Activated CD8-positive, alpha-beta memory T cell treated with anti-CD3 and anti-CD28 coated beads, Interleukin-2, amount 50 U/mL, for 1 hour (primary cell): ENCODE measurements around the gene UMAD1.

Experiments used
- DNase-seq: peaks from one replicate; pipeline ENCODE4 v3.0.0-alpha.2; 2020; ENCODE audit errors: extremely low read depth

UMAD1 gene

GRCh38 chr7:7830122-7830878 lies 189.7 kb downstream of the UMAD1 start:
- DNase-seq = no peak

- DNase-seq = no peak
Observed at GRCh38 chr7:7832518-7832917, 192.0 kb downstream of the UMAD1 start.

- DNase-seq = no peak
Observed at GRCh38 chr7:7834761-7835160, 194.2 kb downstream of the UMAD1 start.

DNA sequence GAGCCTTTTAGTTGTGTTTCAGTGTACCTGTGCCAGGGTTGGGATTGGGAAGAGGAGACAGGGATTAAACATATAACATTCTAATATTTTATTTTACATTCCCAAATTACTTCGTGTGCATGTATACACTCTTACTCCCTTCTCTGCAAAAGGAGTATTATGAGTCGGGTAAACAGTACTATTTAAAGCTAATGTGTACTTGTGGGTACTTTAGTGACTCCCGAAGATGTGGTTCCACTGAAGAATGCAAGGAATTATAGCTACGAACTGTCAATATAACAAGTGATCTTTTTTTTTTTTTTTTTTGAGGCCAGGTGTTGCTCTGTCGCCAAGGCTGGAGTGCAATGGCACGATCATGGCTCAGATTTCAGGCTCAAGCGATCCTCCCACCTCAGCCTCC lies 200.5 kb downstream of the UMAD1 start:
- no peak for DNase-seq

GRCh38 chr7:7843240-7843639 lies 202.7 kb downstream of the UMAD1 start:
- DNase-seq = no peak

GRCh38 chr7:7843972-7844371 lies 203.4 kb downstream of the UMAD1 start:
- no peak for DNase-seq

DNA sequence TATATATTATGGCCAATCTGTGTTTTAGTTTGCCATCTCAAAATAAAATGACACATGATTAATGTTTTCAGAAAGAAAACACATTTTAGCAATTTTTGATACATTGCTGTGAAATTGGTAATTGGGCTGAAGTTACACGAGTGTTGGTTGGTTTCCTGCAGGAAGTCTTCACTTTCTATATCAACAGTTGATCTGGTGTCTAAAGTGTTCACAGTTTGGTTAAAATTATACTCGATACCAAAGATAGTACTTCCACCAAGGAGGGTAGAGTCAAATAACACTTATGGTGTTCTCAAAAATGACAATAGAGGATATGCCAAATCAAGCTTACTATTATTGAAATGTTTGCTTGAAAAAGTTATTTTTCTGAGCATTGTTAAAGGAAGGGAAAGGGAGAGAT lies 207.7 kb downstream of the UMAD1 start:
- DNase-seq = no peak

DNA sequence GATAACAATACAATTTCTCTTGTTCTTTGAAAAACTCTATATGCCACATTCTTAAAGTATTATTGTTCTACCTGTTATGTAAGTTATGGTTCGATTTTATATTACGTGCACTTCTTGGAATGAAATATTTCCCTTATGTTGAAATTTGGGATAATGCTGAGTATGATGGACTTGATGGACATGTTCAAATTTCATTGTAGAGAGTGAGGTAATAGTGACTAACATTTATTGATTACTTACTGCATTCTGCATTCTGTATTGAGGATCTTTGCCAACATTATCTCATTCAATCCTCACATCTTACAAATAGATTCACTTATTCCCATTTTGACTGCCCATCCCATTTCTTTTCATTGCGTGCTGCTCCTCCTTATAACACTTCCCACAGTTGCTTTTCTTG lies 208.3 kb downstream of the UMAD1 start:
- no peak for DNase-seq

DNA sequence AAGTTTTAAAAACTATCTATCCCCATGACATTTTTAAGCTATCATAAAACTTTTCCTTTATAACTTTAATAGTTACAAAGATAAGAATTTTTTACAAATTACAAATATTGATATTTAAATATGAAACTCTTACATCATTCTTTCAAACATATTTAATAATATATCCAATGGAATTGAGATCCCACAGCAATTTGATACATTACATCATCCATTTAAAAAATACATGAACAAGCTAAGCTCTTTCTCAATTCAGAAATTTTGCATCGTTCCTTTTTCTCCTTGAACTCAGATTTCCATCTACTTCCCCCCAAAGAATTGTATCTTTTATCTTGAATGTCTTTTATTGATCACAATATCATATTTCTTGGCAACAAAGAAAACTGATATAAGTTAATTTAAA lies 209.6 kb downstream of the UMAD1 start:
- DNase-seq = no peak

DNA sequence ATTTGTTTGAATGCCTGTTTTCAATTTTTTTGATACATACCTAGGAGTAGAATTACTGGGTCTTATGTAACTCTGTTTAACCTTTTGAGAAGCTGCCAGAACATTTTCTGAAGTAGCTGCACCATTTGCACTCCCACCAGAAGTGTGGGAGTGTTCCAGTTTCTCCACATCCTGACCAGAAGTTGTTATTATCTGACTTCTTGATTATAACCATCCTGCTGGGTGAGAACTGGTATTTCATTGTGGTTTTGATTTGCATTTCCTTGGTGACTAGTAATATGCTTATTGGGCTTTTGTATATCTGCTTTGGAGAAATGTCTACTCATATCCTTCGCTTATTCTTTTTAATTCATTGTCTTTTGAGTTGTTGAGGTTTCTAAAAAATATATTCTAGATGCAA lies 210.8 kb downstream of the UMAD1 start:
- DNase-seq = no peak

- no peak for DNase-seq
Observed at GRCh38 chr7:7851991-7852390, 211.4 kb downstream of the UMAD1 start.

DNA sequence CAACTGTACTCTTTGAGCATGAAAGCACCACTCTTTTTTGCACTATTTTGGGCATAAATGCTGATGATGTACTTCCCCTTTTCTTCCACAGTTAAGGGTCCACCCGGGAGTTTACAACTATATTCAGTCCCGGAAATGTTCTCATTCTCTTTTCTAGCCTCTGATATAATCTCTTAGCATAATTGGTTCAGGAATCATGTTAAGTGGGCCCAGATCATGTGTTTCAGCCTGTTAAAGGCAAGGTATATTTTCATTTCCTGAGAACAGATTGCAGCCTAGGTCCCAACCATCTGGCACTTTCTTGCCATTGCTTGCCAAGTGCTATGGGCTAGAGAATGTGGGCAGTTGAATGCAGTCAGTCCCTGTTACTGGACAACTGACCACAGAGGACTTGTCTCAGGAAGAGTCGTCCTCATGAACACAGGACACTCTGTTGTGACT lies 216.6 kb downstream of the UMAD1 start:
- DNase-seq = no peak

DNA sequence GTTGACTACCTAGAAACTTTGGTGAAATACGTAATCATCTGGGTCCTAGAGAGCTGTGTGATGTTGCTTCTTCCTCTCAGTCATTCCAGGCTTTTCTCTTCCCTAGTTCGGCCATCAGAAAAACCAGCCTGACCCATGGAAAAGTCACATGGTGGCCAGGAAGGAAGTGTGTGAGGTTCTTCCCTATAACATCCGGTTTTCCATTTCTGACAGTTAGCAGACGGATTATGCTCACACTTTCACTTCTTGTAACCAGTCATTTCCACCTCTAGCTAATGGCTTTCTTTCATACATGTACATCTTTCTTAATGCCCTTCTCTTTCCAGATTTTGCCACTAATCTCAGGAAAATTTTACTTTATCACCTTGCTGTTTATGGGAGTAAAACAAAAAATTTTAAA lies 218.0 kb downstream of the UMAD1 start:
- no peak for DNase-seq

- DNase-seq = no peak
Observed at GRCh38 chr7:7859411-7859810, 218.9 kb downstream of the UMAD1 start.

- DNase-seq = no peak
Observed at GRCh38 chr7:7861211-7861633, 220.7 kb downstream of the UMAD1 start.

GRCh38 chr7:7862393-7862792 lies 221.8 kb downstream of the UMAD1 start:
- DNase-seq = no peak

GRCh38 chr7:7867846-7868571 lies 227.5 kb downstream of the UMAD1 start:
- DNase-seq = no peak

- no peak for DNase-seq
Observed at GRCh38 chr7:7868572-7868899, 228.0 kb downstream of the UMAD1 start.

GRCh38 chr7:7869036-7869435 lies 228.5 kb downstream of the UMAD1 start:
- DNase-seq = no peak

GRCh38 chr7:7869651-7870050 lies 229.1 kb downstream of the UMAD1 start:
- DNase-seq = no peak

DNA sequence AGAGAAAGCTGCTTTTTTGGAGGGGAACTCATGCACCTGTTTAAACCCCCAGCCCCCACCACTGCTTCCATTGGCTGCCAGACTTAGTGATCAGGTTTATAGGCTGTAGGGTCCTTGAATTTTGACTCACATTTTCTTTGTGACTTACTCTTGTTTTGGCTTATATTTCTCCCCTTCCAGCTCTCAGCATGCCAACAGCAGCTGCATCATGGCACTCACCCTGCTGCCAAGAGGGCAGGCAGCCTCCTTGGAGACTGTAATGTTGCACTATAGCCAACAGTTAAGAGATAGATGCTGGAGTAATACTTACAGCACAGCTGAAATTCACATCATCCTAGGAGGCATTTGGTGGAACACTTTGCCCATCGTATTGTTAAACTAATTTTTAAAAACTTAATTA lies 230.0 kb downstream of the UMAD1 start:
- no peak for DNase-seq

DNA sequence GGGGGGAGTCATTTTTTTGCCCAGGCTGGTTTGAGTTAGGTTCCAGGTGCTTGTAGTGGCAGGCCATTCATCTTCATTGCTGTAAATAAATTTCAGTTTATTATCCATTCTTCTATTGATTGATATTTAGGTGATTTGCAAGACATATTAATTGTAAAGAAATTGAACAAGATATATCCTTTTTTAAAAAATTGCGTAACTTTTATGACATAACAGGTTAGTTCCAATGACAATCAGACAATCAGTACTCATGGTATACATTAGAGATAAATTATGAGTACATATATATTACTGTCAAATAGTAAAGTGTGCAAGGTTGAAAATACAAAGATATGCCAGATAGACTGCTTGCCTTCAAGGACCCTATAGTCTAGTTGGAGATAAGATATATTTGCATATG lies 235.9 kb downstream of the UMAD1 start:
- no peak for DNase-seq

DNA sequence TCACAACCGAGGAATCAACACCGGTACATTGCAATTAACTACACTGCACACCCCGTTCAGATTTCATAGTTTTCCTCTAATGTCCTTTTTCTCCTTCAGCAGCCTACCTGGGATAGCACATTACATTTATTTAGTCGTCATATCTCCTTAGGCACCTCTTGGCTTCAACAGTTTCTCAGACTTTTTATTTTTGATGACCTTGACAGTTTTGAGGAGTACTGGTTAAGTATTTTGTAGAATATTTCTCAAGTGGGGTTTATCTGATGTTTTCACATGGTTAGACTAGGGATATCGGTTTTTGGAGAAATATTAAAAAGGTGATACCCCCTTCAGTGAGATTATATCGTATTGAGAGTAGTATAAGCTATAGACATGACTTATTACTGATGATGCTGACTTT lies 241.0 kb downstream of the UMAD1 start:
- DNase-seq = no peak

DNA sequence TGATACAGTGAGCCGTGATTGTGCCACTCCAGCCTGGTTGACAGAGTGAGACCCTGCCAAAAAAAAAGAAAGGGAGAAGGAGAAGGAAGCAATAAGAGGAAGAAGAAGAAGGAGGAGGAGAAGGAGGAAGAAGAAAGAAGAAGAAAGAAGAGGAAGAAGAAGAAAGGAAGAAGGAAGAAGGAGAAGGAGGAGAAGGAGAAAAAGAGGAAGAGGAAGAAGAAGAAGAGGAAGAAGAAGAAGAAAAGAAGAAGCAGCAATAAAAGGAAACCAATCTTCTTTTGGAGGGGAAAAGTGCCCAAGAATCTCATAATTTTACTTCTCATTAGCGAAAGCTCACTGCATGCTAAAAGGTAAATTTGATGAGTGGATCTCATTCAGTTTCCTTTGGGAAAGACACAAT lies 242.3 kb downstream of the UMAD1 start:
- no peak for DNase-seq
